Adrenal gland (tissue), 5 donors: ENCODE results near the gene WBP2NL.

Experiments used
- POLR2A ChIP-seq, 2 donors: fragments of 450-650 bp; IDR thresholded peaks; one replicate each; pipeline ENCODE4 v1.6.1; 2017; ENCODE audit warnings: antibody characterized with exemption in 2 of 2, mild to moderate bottlenecking in 2 of 2, moderate library complexity in 1 of 2
- TF ChIP-seq, protein P1 (sequence below), 6 experiments: fragments of 450-650 bp in 4 of 6; fragments of 200-600 bp in 2 of 6; sonication (generic) in 1 of 6; IDR thresholded peaks; 1 replicate in 5 of 6; 2 replicates in 1 of 6; pipeline versions ENCODE4 v1.5.1 to v1.8.0; 2016 to 2021; ENCODE audit warnings: antibody characterized with exemption in 6 of 6, mild to moderate bottlenecking in 2 of 6, moderate library complexity in 1 of 6
- donor health status: DM: no; HTN: no; CAD: no.

DNA sequence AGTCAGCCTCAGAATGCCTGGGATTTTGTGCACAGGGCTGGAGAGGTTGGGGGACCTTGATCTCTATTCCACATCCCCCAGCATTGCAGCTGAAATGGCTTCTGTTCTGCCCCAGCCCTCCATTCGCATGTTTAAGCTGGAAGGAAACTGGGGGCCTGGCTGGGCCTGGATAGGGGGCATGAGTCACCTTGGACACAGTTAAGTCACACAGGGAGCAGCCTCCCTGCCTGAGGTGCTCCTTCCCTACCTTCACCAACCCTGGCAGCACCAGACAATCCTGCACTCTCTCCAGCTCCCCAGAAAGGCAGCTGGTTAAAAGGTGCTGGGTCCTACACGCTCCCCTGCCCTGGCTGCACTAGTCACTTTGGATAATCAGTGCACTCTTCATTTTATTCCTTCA lies 45.9 kb upstream of the WBP2NL start:
- TF ChIP-seq, protein P1, sequence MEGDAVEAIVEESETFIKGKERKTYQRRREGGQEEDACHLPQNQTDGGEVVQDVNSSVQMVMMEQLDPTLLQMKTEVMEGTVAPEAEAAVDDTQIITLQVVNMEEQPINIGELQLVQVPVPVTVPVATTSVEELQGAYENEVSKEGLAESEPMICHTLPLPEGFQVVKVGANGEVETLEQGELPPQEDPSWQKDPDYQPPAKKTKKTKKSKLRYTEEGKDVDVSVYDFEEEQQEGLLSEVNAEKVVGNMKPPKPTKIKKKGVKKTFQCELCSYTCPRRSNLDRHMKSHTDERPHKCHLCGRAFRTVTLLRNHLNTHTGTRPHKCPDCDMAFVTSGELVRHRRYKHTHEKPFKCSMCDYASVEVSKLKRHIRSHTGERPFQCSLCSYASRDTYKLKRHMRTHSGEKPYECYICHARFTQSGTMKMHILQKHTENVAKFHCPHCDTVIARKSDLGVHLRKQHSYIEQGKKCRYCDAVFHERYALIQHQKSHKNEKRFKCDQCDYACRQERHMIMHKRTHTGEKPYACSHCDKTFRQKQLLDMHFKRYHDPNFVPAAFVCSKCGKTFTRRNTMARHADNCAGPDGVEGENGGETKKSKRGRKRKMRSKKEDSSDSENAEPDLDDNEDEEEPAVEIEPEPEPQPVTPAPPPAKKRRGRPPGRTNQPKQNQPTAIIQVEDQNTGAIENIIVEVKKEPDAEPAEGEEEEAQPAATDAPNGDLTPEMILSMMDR (IDR thresholded peaks at IDR 0.05) = no peak
- TF ChIP-seq POLR2A (IDR thresholded peaks at IDR 0.05) = no peak
